GM13976 (cell line): ENCODE results near the gene SLC1A7.

Experiments used
- DNase-seq: peaks from one replicate; pipeline ENCODE4 v3.0.0; 2012; ENCODE audit warnings: low spot score
- CTCF ChIP-seq: IDR thresholded peaks from 2 replicates; pipeline ENCODE4 v1.5.1; 2012; ENCODE audit warnings: borderline replicate concordance, mild to moderate bottlenecking; ENCODE audit not compliant: insufficient read depth; ENCODE audit errors: extremely low read depth, missing control alignments, control extremely low read depth
- in situ Hi-C: fragments of 300-500 bp; cut with MboI; formaldehyde crosslinking; loops from one replicate; pipeline ENCODE4 v1.12.0; 2022; ENCODE audit warnings: low sequenced_read_pairs, mixed read lengths, inconsistent platforms; ENCODE audit not compliant: unreplicated experiment

Gene SLC1A7

GRCh38 chr1:53094533-53094919 lies 47.9 kb downstream of the SLC1A7 start:
- in situ Hi-C loops = no loop called here
- no peak for DNase-seq
- no peak for TF ChIP-seq CTCF

GRCh38 chr1:53093778-53094532 lies 48.5 kb downstream of the SLC1A7 start:
- no peak for DNase-seq
- in situ Hi-C loops = no loop called here
- no peak for TF ChIP-seq CTCF

GRCh38 chr1:53093451-53093754 lies 49.0 kb downstream of the SLC1A7 start:
- TF ChIP-seq CTCF = no peak
- in situ Hi-C loops = no loop called here
- DNase-seq = no peak

GRCh38 chr1:53092659-53093450 lies 49.6 kb downstream of the SLC1A7 start:
- in situ Hi-C loops = no loop called here
- no peak for TF ChIP-seq CTCF
- DNase-seq = no peak

- in situ Hi-C loops = no loop called here
- TF ChIP-seq CTCF = no peak
- DNase-seq = no peak
Measured at GRCh38 chr1:53091841-53092645, 50.4 kb downstream of the SLC1A7 start.
